Measurements from ENCODE around the gene NPW.

- TF ChIP-seq BHLHE40 (IDR thresholded peaks at IDR 0.05; ENCODE audit: borderline replicate concordance) (no peak), PKNOX1 (IDR thresholded peaks at IDR 0.05) (no peak), CTBP1 (IDR thresholded peaks at IDR 0.05; ENCODE audit: borderline replicate concordance) (no peak), ARNT (IDR thresholded peaks at IDR 0.05) (no peak), TARDBP (IDR thresholded peaks at IDR 0.05) (no peak), FOXM1 (IDR thresholded peaks at IDR 0.05; ENCODE audit: borderline replicate concordance) (no peak), SP1 (IDR thresholded peaks at IDR 0.05) (no peak), FOXA1 (IDR thresholded peaks at IDR 0.05) (no peak), NFRKB (IDR thresholded peaks at IDR 0.05) (no peak), ELF4 (IDR thresholded peaks at IDR 0.05) (no peak), L3MBTL2 (conservative IDR thresholded peaks at IDR 0.05) (no peak)
Observed at GRCh38 chr16:2058872-2059271, 39.3 kb downstream of the NPW start.

All from HEK293T (cell line).